AG09319 (cell line): ENCODE measurements around the gene MAN2A1.

Experiments
- DNase-seq: peaks from one replicate; pipeline ENCODE4 v3.0.0-alpha.2; 2010; ENCODE audit warnings: low read depth; ENCODE audit errors: extremely low read depth
- CTCF ChIP-seq: IDR thresholded peaks from 2 replicates; pipeline ENCODE4 v1.5.1; 2011; ENCODE audit warnings: low read depth, mild to moderate bottlenecking, inconsistent platforms, low read length, moderate library complexity

Gene MAN2A1

GRCh38 chr5:109786206-109786855, 96.6 kb downstream of the MAN2A1 start:
- no peak for TF ChIP-seq CTCF
- DNase-seq, result no peak

- no peak for DNase-seq
- no peak for TF ChIP-seq CTCF
These were observed 98.9 kb downstream of the MAN2A1 start for GRCh38 chr5:109788596-109788995.

- TF ChIP-seq CTCF, result no peak
- no peak for DNase-seq
These were observed 102.9 kb downstream of the MAN2A1 start for GRCh38 chr5:109792613-109793012.

- no peak for DNase-seq
These were observed 114.1 kb downstream of the MAN2A1 start for GRCh38 chr5:109803854-109804253.

GRCh38 chr5:109805472-109805871, 115.7 kb downstream of the MAN2A1 start:
- no peak for DNase-seq
- TF ChIP-seq CTCF, result no peak

More at GRCh38 chr5:109803854-109804253, 114.1 kb downstream of the MAN2A1 start:
- TF ChIP-seq CTCF, result no peak

GRCh38 chr5:109805883-109806282, 116.2 kb downstream of the MAN2A1 start:
- no peak for TF ChIP-seq CTCF
- DNase-seq, result no peak

GRCh38 chr5:109812698-109813097, 123.0 kb downstream of the MAN2A1 start:
- TF ChIP-seq CTCF, result no peak
- no peak for DNase-seq
